HG02798 (cell line): ENCODE measurements around the gene SYNGR1.
"Not testable (repeated sequence)": the region's sequence is repeated elsewhere in the genome, so short reads cannot be mapped to it uniquely, and the experiment has no call there.

Experiments
- ATAC-seq: cut with Tn5 transposase; IDR thresholded peaks from one replicate; pipeline ENCODE4 v1.9.1; 2021; ENCODE audit warnings: mild to moderate bottlenecking; ENCODE audit not compliant: unreplicated experiment, poor library complexity

The SYNGR1 gene

GRCh38 chr22:39316440-39317083, 33.2 kb upstream of the SYNGR1 start:
- ATAC-seq, result no peak

- no peak for ATAC-seq
Observed at GRCh38 chr22:39317084-39317774, 32.6 kb upstream of the SYNGR1 start.

GRCh38 chr22:39317775-39318506, 31.9 kb upstream of the SYNGR1 start:
- no peak for ATAC-seq

- no peak for ATAC-seq
Observed at GRCh38 chr22:39318507-39319283, 31.1 kb upstream of the SYNGR1 start.

- ATAC-seq, result peak; percentile 92
Observed at GRCh38 chr22:39319284-39320022, 30.3 kb upstream of the SYNGR1 start, which contains the start of gene RPL3. TSS of gene RPL3 (minus strand) at chr22:39319623. CDS start at chr22:39319597, 26 bp downstream.

GRCh38 chr22:39320616-39321029, 29.2 kb upstream of the SYNGR1 start:
- ATAC-seq, result not testable (repeated sequence)

GRCh38 chr22:39325392-39325932, 24.3 kb upstream of the SYNGR1 start:
- no peak for ATAC-seq

- ATAC-seq, result no peak
Observed at GRCh38 chr22:39327995-39328754, 21.6 kb upstream of the SYNGR1 start.

- not testable (repeated sequence) for ATAC-seq
Observed at GRCh38 chr22:39330553-39330952, 19.2 kb upstream of the SYNGR1 start.

- no peak for ATAC-seq
Observed at GRCh38 chr22:39332441-39333064, 17.2 kb upstream of the SYNGR1 start.

GRCh38 chr22:39336411-39336810, 13.4 kb upstream of the SYNGR1 start:
- no peak for ATAC-seq

- ATAC-seq, result not testable (repeated sequence)
Observed at GRCh38 chr22:39339775-39340174, 10.0 kb upstream of the SYNGR1 start.

GRCh38 chr22:39341179-39341578, 8.6 kb upstream of the SYNGR1 start:
- ATAC-seq, result no peak

- no peak for ATAC-seq
Observed at GRCh38 chr22:39343259-39344045, 6.3 kb upstream of the SYNGR1 start.

GRCh38 chr22:39344046-39344390, 5.8 kb upstream of the SYNGR1 start:
- ATAC-seq, result no peak

GRCh38 chr22:39345231-39345630, 4.6 kb upstream of the SYNGR1 start:
- no peak for ATAC-seq

GRCh38 chr22:39348909-39349505, 784 bp upstream of the SYNGR1 start:
- ATAC-seq, result no peak
